GM12801 (cell line): ENCODE measurements around the gene NPAS3.

Experiments
- TF ChIP-seq, protein P1 (sequence below): IDR thresholded peaks from one replicate; pipeline ENCODE4 v1.5.1; 2011; ENCODE audit warnings: control low read depth; ENCODE audit not compliant: insufficient read length; ENCODE audit errors: extremely low read depth

Gene NPAS3

GRCh38 chr14:33019346-33019745 is 80.7 kb downstream of the NPAS3 start:
- TF ChIP-seq, protein P1, sequence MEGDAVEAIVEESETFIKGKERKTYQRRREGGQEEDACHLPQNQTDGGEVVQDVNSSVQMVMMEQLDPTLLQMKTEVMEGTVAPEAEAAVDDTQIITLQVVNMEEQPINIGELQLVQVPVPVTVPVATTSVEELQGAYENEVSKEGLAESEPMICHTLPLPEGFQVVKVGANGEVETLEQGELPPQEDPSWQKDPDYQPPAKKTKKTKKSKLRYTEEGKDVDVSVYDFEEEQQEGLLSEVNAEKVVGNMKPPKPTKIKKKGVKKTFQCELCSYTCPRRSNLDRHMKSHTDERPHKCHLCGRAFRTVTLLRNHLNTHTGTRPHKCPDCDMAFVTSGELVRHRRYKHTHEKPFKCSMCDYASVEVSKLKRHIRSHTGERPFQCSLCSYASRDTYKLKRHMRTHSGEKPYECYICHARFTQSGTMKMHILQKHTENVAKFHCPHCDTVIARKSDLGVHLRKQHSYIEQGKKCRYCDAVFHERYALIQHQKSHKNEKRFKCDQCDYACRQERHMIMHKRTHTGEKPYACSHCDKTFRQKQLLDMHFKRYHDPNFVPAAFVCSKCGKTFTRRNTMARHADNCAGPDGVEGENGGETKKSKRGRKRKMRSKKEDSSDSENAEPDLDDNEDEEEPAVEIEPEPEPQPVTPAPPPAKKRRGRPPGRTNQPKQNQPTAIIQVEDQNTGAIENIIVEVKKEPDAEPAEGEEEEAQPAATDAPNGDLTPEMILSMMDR: no peak

DNA sequence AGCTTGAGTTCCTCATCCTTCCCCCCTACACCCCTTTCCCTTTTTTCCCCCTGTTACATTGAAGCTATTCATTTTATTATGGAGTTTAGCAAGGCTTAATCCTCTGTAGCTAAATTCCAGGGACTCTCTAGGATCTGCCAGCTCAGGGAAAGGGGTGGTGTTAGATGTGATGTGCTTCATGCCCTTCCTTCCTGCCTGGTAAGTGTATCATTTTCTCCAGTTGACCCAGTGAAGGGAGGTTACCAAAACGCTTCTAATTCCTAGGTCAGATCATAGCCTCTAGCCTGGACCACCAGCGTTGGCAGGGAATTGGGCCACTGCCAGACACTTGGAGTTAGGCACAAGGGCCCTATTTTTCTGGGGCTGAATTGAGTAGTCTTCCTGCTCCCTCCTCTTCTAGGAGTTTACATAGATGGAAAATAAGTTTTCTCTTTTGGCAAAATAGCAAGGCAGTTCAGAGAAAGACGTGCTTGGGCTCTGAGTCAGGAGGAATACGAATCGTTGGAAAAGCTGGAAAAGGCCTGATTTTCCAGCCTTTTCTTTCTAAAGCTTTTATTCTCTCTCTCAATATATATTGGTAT is 88.3 kb downstream of the NPAS3 start:
- TF ChIP-seq, protein P1: no peak

DNA sequence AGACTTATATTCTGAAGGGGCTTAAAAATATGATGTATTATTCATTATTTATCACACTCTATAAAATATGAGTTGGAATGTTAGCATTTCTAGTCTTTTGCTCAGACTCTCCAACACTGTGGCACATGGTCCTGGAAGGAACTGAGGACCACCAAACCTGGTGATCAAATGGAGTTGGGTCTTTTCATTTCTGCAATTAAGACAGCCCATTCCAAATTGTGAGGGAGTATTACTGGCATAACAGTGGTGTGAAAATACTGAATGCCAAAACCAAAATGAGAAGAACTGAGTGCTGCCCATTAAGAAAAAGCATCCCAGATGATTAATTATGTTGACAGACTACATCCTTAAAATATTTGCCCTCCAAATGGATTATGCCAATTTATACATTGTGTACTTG is 90.8 kb downstream of the NPAS3 start:
- TF ChIP-seq, protein P1: no peak

DNA sequence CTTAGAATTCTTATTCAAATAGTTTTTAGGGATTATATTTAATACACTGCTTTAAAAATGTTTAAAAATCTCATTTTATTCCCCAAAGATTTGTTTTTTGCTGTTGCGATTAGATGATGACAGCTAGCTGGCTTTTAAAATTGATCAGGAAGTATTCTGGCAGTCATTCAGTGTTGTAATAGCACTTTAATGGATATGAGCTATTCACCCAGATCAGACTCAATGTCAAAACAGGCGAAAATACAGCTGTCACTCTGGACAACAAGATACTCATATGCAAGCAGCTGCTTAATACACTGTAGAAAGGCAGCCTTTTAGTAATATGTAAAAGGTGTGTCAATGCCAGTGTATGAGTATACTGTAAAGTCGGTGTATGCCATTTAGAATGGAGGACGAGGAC is 91.7 kb downstream of the NPAS3 start:
- TF ChIP-seq, protein P1: no peak

DNA sequence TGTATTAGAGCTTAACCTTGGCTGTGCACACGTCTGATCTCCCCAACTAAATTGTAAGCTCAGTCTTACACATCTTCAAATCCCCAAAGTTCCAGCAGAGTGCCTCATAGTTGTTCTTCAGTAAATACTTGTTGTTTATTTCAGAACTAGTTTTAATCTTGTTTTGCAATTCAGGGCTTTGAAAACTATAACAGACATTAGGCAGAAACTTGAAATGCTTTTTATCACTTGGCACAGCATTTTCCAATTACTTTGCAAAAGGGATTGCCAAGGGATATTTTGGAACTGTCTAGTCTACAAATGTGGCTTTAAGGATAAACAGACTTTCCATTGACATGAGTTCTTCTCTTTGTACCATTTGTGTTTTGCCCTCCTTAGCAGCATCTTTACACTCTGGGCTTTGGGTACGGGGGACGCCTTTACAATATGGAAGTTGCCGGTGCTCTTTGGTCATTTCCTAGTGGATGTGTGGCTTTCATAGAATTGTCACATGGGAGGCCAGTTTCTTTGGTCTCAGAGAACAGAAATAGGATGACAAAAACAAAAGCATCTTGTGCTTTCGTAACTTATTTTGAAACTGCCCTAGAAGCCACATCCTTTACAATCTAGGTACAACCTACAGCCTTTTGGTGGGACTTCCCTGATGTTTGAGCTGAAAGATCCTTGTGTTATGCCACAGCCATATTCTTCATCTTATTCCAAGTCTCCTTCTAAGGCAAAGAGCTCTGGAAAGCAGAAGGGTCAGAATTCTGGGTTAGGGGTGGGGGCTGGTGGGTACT is 96.9 kb downstream of the NPAS3 start:
- TF ChIP-seq, protein P1: no peak

- TF ChIP-seq, protein P1: no peak
Observed at GRCh38 chr14:33039311-33039710, 100.6 kb downstream of the NPAS3 start.

- TF ChIP-seq, protein P1: no peak
Observed at GRCh38 chr14:33040372-33041140, 101.9 kb downstream of the NPAS3 start.
